A673 (cell line): ENCODE results near the gene BAIAP3.

Experiments
- CTCF ChIP-seq: fragments of 300-800, 200-600 bp; sonication (generic); conservative IDR thresholded peaks from 2 replicates; pipeline ENCODE4 v1.5.1; 2017; ENCODE audit warnings: low read depth, mild to moderate bottlenecking, antibody characterized with exemption, low read length, moderate library complexity, mixed read lengths
- EZH2 ChIP-seq: fragments of 200-600 bp; sonication (generic); IDR thresholded peaks from 2 replicates; pipeline ENCODE4 v1.6.1; 2017; ENCODE audit warnings: borderline replicate concordance, low read depth, mild to moderate bottlenecking, mixed read lengths, antibody characterized with exemption, low read length; ENCODE audit not compliant: poor library complexity, severe bottlenecking

- TF ChIP-seq CTCF (no peak), EZH2 (no peak)
Measured at GRCh38 chr16:1349951-1350350, 16.5 kb downstream of the BAIAP3 start.
